Measurements from ENCODE around the gene CARD19. TPM values are rescaled to one million over a fixed set of nuclear protein-coding genes. Genes with fewer than 3 reads are reported as not detected.

The CARD19 gene
- total and polyA plus RNA-seq, 9 of the 15 experiments (the other 6 are each of a cell fraction or from before 2014, with no cell fraction given): 0.90 to 34.9 (median 14.6) TPM

DNA sequence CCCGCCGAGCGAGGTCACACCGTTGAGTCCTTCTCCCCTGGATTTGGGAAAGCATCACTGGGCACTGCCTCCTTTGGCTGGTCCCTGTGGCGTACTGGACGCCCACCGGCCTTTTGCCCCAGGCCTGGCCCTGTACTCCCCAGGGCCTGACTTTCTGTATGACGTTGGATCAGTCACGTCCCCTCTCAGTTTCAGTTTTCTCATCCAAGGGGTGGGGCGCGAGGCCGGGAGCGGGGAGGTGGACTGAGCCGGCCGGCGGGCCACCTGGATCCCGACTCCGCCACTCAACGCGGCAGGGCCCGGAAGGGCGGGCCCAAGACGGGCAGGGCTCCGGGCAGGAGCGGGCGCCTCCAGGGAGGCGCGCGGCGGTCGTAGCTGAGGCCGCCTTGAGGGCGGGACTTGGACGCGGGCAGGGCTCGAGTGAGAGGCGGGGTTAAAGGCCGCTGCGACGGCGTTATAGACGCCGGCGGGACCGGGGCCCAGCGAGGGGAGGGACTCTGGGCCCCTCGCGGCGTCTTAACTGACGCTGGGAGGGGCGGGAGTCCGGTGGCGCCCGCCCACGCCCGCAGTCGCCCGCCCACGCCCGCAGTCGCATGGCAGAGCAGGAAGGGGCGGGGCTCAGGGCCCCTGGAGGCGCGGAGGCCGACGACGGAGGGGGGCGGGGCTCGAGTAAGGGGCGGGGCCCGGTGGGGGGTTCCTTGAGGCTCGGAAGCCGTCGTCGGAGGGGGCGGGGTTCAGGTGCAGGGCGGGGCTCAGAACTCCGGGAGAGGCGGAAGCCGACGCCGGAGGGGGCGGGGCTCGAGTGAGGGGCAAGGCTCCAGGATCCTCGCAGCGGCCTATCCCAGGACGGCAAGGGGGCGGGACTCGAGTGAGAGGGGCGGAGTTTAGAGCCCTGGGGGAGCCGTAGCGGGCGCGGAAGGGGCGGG lies 549 bp upstream of the CARD19 start (continued):
- TF ChIP-seq TAF1 (IDR thresholded peaks at IDR 0.05; ENCODE audit: control insufficient read depth, extremely low read depth, insufficient read depth, low read length, severe bottlenecking) (peak; percentile 70), NFIX (CRISPR knock-in tag; IDR thresholded peaks at IDR 0.05; ENCODE audit: low read depth) (no peak), CHD4 (IDR thresholded peaks at IDR 0.05; ENCODE audit: insufficient read depth, insufficient replicate concordance, low read depth, low read length, poor library complexity, severe bottlenecking) (peak; percentile 43), RNF2 (IDR thresholded peaks at IDR 0.05) (no peak), FOXJ3 (CRISPR knock-in tag; IDR thresholded peaks at IDR 0.05) (no peak), NELFE (IDR thresholded peaks at IDR 0.05; ENCODE audit: insufficient read depth, insufficient read length) (no peak), ZBTB7A (IDR thresholded peaks at IDR 0.05; ENCODE audit: borderline replicate concordance, control insufficient read depth, low read depth, low read length) (peak; percentile 84; the same call in 1 of the 2 replicates), FOXK2 (conservative IDR thresholded peaks at IDR 0.05 in 1 of 2, IDR thresholded peaks at IDR 0.05 in 1 of 2; ENCODE audit: low read depth in 2 of 2) (no peak), ZNF12 (CRISPR knock-in tag; IDR thresholded peaks at IDR 0.05) (no peak), POLR2AphosphoS5 (IDR thresholded peaks at IDR 0.05; ENCODE audit: control insufficient read depth, insufficient read depth, low read depth, low read length) (peak; percentile 63), HOXB6 (CRISPR knock-in tag; IDR thresholded peaks at IDR 0.05; ENCODE audit: borderline replicate concordance) (no peak), HMG20B (CRISPR knock-in tag; IDR thresholded peaks at IDR 0.05) (no peak)
- TF ChIP-seq, protein P1, sequence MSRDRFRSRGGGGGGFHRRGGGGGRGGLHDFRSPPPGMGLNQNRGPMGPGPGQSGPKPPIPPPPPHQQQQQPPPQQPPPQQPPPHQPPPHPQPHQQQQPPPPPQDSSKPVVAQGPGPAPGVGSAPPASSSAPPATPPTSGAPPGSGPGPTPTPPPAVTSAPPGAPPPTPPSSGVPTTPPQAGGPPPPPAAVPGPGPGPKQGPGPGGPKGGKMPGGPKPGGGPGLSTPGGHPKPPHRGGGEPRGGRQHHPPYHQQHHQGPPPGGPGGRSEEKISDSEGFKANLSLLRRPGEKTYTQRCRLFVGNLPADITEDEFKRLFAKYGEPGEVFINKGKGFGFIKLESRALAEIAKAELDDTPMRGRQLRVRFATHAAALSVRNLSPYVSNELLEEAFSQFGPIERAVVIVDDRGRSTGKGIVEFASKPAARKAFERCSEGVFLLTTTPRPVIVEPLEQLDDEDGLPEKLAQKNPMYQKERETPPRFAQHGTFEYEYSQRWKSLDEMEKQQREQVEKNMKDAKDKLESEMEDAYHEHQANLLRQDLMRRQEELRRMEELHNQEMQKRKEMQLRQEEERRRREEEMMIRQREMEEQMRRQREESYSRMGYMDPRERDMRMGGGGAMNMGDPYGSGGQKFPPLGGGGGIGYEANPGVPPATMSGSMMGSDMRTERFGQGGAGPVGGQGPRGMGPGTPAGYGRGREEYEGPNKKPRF (IDR thresholded peaks at IDR 0.05; ENCODE audit: low read depth, low read length): no peak
- TF ChIP-seq, protein P2, sequence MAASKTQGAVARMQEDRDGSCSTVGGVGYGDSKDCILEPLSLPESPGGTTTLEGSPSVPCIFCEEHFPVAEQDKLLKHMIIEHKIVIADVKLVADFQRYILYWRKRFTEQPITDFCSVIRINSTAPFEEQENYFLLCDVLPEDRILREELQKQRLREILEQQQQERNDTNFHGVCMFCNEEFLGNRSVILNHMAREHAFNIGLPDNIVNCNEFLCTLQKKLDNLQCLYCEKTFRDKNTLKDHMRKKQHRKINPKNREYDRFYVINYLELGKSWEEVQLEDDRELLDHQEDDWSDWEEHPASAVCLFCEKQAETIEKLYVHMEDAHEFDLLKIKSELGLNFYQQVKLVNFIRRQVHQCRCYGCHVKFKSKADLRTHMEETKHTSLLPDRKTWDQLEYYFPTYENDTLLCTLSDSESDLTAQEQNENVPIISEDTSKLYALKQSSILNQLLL (CRISPR knock-in tag; IDR thresholded peaks at IDR 0.05; ENCODE audit: borderline replicate concordance): no peak
- TF ChIP-seq, protein P3, sequence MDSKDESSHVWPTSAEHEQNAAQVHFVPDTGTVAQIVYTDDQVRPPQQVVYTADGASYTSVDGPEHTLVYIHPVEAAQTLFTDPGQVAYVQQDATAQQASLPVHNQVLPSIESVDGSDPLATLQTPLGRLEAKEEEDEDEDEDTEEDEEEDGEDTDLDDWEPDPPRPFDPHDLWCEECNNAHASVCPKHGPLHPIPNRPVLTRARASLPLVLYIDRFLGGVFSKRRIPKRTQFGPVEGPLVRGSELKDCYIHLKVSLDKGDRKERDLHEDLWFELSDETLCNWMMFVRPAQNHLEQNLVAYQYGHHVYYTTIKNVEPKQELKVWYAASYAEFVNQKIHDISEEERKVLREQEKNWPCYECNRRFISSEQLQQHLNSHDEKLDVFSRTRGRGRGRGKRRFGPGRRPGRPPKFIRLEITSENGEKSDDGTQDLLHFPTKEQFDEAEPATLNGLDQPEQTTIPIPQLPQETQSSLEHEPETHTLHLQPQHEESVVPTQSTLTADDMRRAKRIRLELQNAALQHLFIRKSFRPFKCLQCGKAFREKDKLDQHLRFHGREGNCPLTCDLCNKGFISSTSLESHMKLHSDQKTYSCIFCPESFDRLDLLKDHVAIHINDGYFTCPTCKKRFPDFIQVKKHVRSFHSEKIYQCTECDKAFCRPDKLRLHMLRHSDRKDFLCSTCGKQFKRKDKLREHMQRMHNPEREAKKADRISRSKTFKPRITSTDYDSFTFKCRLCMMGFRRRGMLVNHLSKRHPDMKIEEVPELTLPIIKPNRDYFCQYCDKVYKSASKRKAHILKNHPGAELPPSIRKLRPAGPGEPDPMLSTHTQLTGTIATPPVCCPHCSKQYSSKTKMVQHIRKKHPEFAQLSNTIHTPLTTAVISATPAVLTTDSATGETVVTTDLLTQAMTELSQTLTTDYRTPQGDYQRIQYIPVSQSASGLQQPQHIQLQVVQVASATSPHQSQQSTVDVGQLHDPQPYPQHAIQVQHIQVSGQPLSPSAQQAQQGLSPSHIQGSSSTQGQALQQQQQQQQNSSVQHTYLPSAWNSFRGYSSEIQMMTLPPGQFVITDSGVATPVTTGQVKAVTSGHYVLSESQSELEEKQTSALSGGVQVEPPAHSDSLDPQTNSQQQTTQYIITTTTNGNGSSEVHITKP (IDR thresholded peaks at IDR 0.05; ENCODE audit: partially characterized antibody): peak; percentile 55
- TF ChIP-seq, protein P4, sequence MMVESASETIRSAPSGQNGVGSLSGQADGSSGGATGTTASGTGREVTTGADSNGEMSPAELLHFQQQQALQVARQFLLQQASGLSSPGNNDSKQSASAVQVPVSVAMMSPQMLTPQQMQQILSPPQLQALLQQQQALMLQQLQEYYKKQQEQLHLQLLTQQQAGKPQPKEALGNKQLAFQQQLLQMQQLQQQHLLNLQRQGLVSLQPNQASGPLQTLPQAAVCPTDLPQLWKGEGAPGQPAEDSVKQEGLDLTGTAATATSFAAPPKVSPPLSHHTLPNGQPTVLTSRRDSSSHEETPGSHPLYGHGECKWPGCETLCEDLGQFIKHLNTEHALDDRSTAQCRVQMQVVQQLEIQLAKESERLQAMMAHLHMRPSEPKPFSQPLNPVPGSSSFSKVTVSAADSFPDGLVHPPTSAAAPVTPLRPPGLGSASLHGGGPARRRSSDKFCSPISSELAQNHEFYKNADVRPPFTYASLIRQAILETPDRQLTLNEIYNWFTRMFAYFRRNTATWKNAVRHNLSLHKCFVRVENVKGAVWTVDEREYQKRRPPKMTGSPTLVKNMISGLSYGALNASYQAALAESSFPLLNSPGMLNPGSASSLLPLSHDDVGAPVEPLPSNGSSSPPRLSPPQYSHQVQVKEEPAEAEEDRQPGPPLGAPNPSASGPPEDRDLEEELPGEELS (CRISPR knock-in tag; IDR thresholded peaks at IDR 0.05; ENCODE audit: borderline replicate concordance): 0 out of 2 replicates have a peak, but pooled peaks have one; percentile 70

All from K562 (cell line).